HG02571 (cell line): Measurements from ENCODE around the gene FOXG1.

Experiments used
- ATAC-seq: cut with Tn5 transposase; IDR thresholded peaks from one replicate; pipeline ENCODE4 v1.9.1; 2021; ENCODE audit warnings: mild to moderate bottlenecking, moderate library complexity; ENCODE audit not compliant: unreplicated experiment

The FOXG1 gene

GRCh38 chr14:28766469-28766955 is at the start of gene FOXG1:
Gene FOXG1, plus strand, starts transcription at chr14:28766787. Its CDS starts 493 bp downstream, at chr14:28767280.
- no peak for ATAC-seq

- ATAC-seq, result no peak
These were observed 47.5 kb upstream of the FOXG1 start for GRCh38 chr14:28719130-28719529.

GRCh38 chr14:28731358-28731757 is 35.2 kb upstream of the FOXG1 start:
- no peak for ATAC-seq

GRCh38 chr14:28742171-28742846 is 24.3 kb upstream of the FOXG1 start:
- ATAC-seq, result no peak

GRCh38 chr14:28744126-28744525 is 22.5 kb upstream of the FOXG1 start:
- no peak for ATAC-seq

GRCh38 chr14:28745176-28745575 is 21.4 kb upstream of the FOXG1 start:
- no peak for ATAC-seq

- no peak for ATAC-seq
These were observed 20.3 kb upstream of the FOXG1 start for GRCh38 chr14:28746247-28746646.

- peak; percentile 70 for ATAC-seq
These were observed 15.0 kb upstream of the FOXG1 start for GRCh38 chr14:28751467-28752058.

GRCh38 chr14:28754209-28754985 is 12.2 kb upstream of the FOXG1 start:
- ATAC-seq, result no peak

GRCh38 chr14:28755198-28755815 is 11.3 kb upstream of the FOXG1 start:
- ATAC-seq, result no peak

- no peak for ATAC-seq
These were observed 10.7 kb upstream of the FOXG1 start for GRCh38 chr14:28755884-28756268.

GRCh38 chr14:28756269-28756883 is 10.2 kb upstream of the FOXG1 start:
- no peak for ATAC-seq

- ATAC-seq, result no peak
These were observed 9.6 kb upstream of the FOXG1 start for GRCh38 chr14:28756884-28757570.

- ATAC-seq, result no peak
These were observed 8.8 kb upstream of the FOXG1 start for GRCh38 chr14:28757786-28758185.

- no peak for ATAC-seq
These were observed 8.2 kb upstream of the FOXG1 start for GRCh38 chr14:28758253-28758884.

GRCh38 chr14:28758885-28759652 is 7.5 kb upstream of the FOXG1 start:
- no peak for ATAC-seq

GRCh38 chr14:28759653-28760313 is 6.8 kb upstream of the FOXG1 start:
- ATAC-seq, result no peak

GRCh38 chr14:28760431-28760996 is 6.1 kb upstream of the FOXG1 start:
- ATAC-seq, result no peak
